Activated T-cell treated with anti-CD3 and anti-CD28 coated beads for 4 hours (primary cell): Measurements from ENCODE around the gene ARHGEF40.

Experiments
- DNase-seq: peaks from one replicate; pipeline ENCODE4 v3.0.0-alpha.2; 2020

The ARHGEF40 gene

GRCh38 chr14:21084396-21084795, 14.3 kb downstream of the ARHGEF40 start:
- DNase-seq: no peak

- no peak for DNase-seq
Observed at GRCh38 chr14:21084998-21085853, 15.1 kb downstream of the ARHGEF40 start.

- no peak for DNase-seq
Observed at GRCh38 chr14:21086908-21087293, 16.8 kb downstream of the ARHGEF40 start.

- DNase-seq: peak; percentile 31
Observed at GRCh38 chr14:21087294-21088091, 17.4 kb downstream of the ARHGEF40 start.

GRCh38 chr14:21088687-21089086, 18.6 kb downstream of the ARHGEF40 start:
- DNase-seq: no peak

- DNase-seq: no peak
Observed at GRCh38 chr14:21089271-21089670, 19.2 kb downstream of the ARHGEF40 start.

GRCh38 chr14:21089877-21090193, 19.7 kb downstream of the ARHGEF40 start:
- DNase-seq: no peak

GRCh38 chr14:21090194-21090939, 20.3 kb downstream of the ARHGEF40 start:
- DNase-seq: no peak

- no peak for DNase-seq
Observed at GRCh38 chr14:21090940-21091663, 21.0 kb downstream of the ARHGEF40 start.

- DNase-seq: no peak
Observed at GRCh38 chr14:21091821-21092272, 21.7 kb downstream of the ARHGEF40 start.

GRCh38 chr14:21092273-21093011, 22.3 kb downstream of the ARHGEF40 start:
- peak; percentile 89 for DNase-seq

- DNase-seq: no peak
Observed at GRCh38 chr14:21093018-21093417, 22.9 kb downstream of the ARHGEF40 start.

GRCh38 chr14:21093769-21094681, 23.9 kb downstream of the ARHGEF40 start:
- no peak for DNase-seq

- DNase-seq: no peak
Observed at GRCh38 chr14:21095430-21096205, 25.5 kb downstream of the ARHGEF40 start.

- DNase-seq: no peak
Observed at GRCh38 chr14:21096438-21096837, 26.3 kb downstream of the ARHGEF40 start.

- no peak for DNase-seq
Observed at GRCh38 chr14:21096978-21097635, 27.0 kb downstream of the ARHGEF40 start.

- no peak for DNase-seq
Observed at GRCh38 chr14:21097636-21098075, 27.6 kb downstream of the ARHGEF40 start.

GRCh38 chr14:21098076-21098891, 28.2 kb downstream of the ARHGEF40 start, which contains the start of gene ZNF219:
Gene ZNF219 (minus strand): TSS chr14:21098655. CDS start chr14:21093591, 5,064 bp downstream.
- no peak for DNase-seq
